Activated CD4-positive, alpha-beta memory T cell treated with anti-CD3 and anti-CD28 coated beads for 36 hours (primary cell): ENCODE results near the gene RBM19. TPM values are rescaled to one million over a fixed set of nuclear protein-coding genes. Genes with fewer than 3 reads are reported as not detected.
A peak's percentile ranks its signal among the peaks of the same experiment; 100 is the strongest.

Experiments used
- CTCF ChIA-PET: fragments of 350-600 bp; sonication (Branson Sonifier 250); formaldehyde crosslinking; loops from one replicate; lab custom pipeline; 2021; ENCODE audit warnings: antibody characterized with exemption, inconsistent platforms; lab: Charles Lee
- POLR2A ChIA-PET: fragments of 350-600 bp; sonication (Branson Sonifier 250); formaldehyde crosslinking; loops from one replicate; lab custom pipeline; 2021; ENCODE audit warnings: antibody characterized with exemption; lab: Charles Lee
- DNase-seq: peaks from one replicate; pipeline ENCODE4 v3.0.0-alpha.2; 2020
- H3K27ac Mint-ChIP-seq: one replicate; pipeline ENCODE4 v1.8.0; 2021; ENCODE audit warnings: mixed read lengths
- H3K27me3 Mint-ChIP-seq: one replicate; pipeline ENCODE4 v1.8.0; 2021; ENCODE audit warnings: mixed read lengths
- H3K36me3 Mint-ChIP-seq: one replicate; pipeline ENCODE4 v1.8.0; 2021; ENCODE audit warnings: mixed read lengths
- H3K4me1 Mint-ChIP-seq: one replicate; pipeline ENCODE4 v1.8.0; 2021; ENCODE audit warnings: low read depth, mixed read lengths
- H3K4me3 Mint-ChIP-seq: one replicate; pipeline ENCODE4 v1.8.0; 2021; ENCODE audit warnings: mild to moderate bottlenecking, mixed read lengths
- H3K9me3 Mint-ChIP-seq: one replicate; pipeline ENCODE4 v1.8.0; 2021; ENCODE audit warnings: mixed read lengths
- intact Hi-C: fragments of 100-400 bp; cut with micrococcal nuclease; formaldehyde crosslinking; loops from one replicate; pipeline ENCODE4 v1.15.1; 2023
- total RNA-seq, 2 experiments: library from RNA; stranded (reverse); gene quantifications; one replicate each; pipeline ENCODE4 v1.2.3, GENCODE V29; 2021

The RBM19 gene, protein sequence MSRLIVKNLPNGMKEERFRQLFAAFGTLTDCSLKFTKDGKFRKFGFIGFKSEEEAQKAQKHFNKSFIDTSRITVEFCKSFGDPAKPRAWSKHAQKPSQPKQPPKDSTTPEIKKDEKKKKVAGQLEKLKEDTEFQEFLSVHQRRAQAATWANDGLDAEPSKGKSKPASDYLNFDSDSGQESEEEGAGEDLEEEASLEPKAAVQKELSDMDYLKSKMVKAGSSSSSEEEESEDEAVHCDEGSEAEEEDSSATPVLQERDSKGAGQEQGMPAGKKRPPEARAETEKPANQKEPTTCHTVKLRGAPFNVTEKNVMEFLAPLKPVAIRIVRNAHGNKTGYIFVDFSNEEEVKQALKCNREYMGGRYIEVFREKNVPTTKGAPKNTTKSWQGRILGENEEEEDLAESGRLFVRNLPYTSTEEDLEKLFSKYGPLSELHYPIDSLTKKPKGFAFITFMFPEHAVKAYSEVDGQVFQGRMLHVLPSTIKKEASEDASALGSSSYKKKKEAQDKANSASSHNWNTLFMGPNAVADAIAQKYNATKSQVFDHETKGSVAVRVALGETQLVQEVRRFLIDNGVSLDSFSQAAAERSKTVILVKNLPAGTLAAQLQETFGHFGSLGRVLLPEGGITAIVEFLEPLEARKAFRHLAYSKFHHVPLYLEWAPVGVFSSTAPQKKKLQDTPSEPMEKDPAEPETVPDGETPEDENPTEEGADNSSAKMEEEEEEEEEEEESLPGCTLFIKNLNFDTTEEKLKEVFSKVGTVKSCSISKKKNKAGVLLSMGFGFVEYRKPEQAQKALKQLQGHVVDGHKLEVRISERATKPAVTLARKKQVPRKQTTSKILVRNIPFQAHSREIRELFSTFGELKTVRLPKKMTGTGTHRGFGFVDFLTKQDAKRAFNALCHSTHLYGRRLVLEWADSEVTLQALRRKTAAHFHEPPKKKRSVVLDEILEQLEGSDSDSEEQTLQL
- total RNA-seq: 10 to 100 TPM; 69.6 to 74.1 TPM

DNA sequence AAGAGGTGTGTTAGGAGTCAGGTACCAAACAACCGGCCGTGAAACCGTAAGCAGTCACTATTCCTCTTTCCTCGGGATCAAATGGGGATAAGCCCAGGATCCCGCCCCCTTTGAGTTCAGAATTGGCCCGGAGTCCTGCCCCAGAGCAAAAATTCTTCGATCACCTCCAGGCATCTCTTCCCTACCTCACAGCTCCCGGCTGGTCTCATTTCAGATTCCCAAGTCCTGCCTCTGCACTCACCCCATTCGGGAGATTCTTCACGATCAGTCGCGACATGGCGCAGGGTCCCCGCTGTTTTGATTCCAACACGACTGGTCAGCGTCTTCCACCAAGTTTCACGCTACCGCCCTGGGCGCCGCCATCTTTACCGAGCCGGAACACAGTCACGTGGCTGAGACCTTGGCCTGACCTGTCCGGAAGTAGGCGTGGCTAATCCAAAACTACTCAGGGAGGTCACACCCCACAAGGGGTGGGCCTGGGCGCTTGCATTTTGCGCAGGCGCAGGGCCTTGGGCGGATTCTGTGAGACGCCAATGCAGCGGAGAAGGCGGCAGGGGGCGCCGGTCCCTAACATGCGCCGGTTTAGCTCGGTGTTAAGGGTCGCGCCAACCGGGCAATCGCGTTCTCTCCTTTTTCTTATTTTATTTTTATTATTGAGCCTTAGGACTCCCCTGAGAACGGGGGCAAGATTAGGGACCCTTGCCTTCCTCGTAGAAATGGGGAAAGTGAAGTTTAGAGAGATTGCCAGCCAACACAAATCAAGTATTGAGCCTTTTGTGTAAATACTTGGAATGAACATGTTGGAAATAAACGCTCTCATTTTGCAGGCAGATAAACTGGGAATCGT lies at the start of gene RBM19:
Gene RBM19 (minus strand): TSS at position 375 of the 847 bp plus-strand sequence. CDS start 98 bp downstream, at position 277.
- POLR2A ChIA-PET: no interaction called here
- peaks cover 53% of the 10 kb centered on the region for H3K4me1 Mint-ChIP-seq
- CTCF ChIA-PET: interaction anchor here (0.9 to 2.4 kb wide), 7 partner anchors 8 to 543 kb away, joined by 3 to 26 read pairs (median 8); no protein-coding TSS in a partner anchor
- DNase-seq: peak; percentile 98
- H3K27ac Mint-ChIP-seq: peak within 1 kb of the TSS; percentile 92
- H3K4me3 Mint-ChIP-seq: peak within 1 kb of the TSS; percentile 100
- intact Hi-C loops: loop anchor here (1.0 kb wide), 2 partner anchors 63 to 542 kb away; no protein-coding TSS in a partner anchor
- peaks cover 25% of the 10 kb centered on the region for H3K36me3 Mint-ChIP-seq
- H3K9me3 Mint-ChIP-seq: no peaks in the 10 kb centered on the region
- H3K27me3 Mint-ChIP-seq: no peaks in the 10 kb centered on the region

DNA sequence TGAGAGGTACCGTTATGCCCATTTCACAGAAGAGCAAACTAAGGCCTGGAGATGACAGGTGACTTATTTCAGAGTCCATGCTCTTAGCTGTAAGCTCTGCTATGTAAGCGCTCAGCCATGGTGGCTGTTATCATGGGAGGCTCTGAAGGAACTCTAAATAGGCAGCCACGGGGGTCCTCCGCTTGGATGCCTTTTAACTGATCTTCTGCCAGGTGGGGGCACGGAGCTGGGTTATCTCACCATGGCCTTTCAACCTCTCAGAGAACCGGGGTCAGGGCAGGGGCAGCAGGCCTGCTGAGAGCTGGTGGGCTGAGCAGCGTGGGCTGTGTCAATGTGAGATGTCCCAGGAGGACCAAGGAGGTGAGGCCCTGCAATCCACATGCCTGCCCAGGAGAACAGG lies 49.7 kb upstream of the RBM19 start:
- no peaks in the 10 kb centered on the region for H3K9me3 Mint-ChIP-seq
- no peak overlapping the region for H3K27ac Mint-ChIP-seq
- no peaks in the 10 kb centered on the region for H3K4me1 Mint-ChIP-seq
- DNase-seq: no peak
- ChIA-PET CTCF (no interaction called here), POLR2A (no interaction called here)
- peaks cover 3% of the 10 kb centered on the region for H3K27me3 Mint-ChIP-seq
- intact Hi-C loops: no loop called here
- H3K36me3 Mint-ChIP-seq: no peaks in the 10 kb centered on the region
- H3K4me3 Mint-ChIP-seq: no peak overlapping the region

DNA sequence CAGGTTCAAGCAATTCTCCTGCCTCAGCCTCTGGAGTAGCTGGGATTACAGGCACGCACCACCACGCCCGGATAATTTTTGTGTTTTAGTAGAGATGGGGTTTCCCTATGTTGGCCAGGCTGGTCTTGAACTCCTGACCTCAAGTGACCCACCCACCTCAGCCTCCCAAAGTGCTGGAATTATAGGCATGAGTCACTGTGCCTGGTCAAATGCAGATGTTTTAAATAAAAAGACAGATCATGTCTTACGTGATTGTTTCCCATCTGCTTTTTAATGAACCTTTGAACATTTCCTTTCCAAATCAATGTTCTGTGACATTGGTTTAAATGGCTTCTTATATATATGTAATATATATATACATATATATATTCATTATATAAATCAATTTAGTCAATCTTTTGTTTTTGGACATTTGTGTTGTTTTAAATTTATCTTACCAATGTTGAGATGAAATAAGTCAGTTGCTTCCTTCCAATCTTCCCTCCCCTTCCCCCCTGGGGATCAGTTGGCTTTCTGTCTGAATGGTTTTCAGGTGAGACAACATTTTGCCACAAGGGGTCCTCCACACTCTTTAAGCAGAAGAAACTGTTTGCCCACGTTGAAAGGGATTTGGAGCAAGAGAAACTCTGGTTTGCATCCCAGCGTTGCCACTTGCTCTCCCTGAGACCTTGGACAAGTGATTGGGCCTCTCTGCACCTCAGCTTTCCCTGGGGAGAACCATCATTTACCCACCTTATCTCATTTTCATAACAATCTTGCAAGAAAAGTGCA lies 47.6 kb upstream of the RBM19 start:
- Mint-ChIP-seq H3K27ac (no peak overlapping the region), H3K36me3 (no peaks in the 10 kb centered on the region), H3K27me3 (peaks cover 9% of the 10 kb centered on the region), H3K4me1 (no peaks in the 10 kb centered on the region), H3K9me3 (no peaks in the 10 kb centered on the region), H3K4me3 (no peak overlapping the region)
- no peak for DNase-seq
- POLR2A ChIA-PET: no interaction called here
- CTCF ChIA-PET: no interaction called here
- intact Hi-C loops: no loop called here

DNA sequence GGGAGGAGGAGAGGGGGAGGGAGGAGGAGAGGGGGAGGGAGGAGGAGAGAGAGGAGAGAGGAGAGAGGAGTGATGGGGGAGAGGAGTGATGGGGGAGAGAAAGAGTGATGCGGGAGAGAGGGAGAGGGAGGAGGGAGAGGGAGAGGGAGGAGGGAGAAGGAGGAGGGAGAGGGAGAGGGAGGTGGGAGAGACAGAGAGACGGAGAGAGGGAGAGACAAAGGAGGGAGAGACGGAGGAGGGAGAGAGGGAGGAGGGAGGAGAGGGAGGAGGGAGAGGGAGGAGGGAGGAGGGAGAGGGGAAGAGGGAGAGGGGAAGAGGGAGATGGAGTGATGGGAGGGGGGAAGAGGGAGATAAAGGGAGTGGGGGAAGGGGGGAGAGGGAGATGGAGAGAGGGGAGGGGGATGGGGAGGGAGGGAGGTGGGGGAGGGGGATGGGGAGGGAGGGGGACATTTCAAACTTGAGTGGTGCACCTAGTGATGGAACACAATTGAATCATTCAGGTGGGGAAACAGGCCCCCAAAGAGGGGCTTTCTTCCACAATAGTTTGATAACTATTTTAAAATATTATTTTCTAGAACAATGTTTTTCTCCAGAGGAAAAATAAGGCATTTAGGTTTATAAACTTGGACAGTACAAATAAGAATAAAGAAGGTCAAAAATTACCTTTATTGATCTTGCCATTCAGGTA lies 46.8 kb upstream of the RBM19 start:
- intact Hi-C loops: no loop called here
- Mint-ChIP-seq H3K9me3 (no peaks in the 10 kb centered on the region), H3K4me1 (no peaks in the 10 kb centered on the region), H3K36me3 (no peaks in the 10 kb centered on the region), H3K4me3 (no peak overlapping the region), H3K27ac (no peak overlapping the region), H3K27me3 (peaks cover 9% of the 10 kb centered on the region)
- DNase-seq: no peak
- ChIA-PET CTCF (no interaction called here), POLR2A (no interaction called here)

DNA sequence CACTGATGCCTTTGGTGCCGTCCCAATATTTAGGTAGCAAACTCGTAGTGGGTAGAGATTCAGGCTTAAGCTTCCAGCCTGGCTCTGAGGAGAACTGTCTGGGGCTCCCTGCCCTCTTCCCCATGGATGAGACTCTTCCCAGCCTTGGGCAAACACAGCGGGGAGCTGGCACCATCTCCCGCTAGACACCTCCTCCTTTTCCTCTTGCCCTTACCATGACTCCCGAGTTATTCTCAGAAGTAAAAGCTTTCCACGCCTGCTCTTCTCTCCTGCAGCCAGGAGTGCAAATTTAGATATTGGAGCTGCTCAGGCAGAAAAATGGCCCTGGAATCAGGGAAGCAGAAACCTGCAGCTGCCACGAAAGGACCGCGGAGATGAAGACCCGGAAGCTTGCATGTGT lies 45.6 kb upstream of the RBM19 start:
- H3K27ac Mint-ChIP-seq: no peak overlapping the region
- ChIA-PET POLR2A (no interaction called here), CTCF (no interaction called here)
- intact Hi-C loops: no loop called here
- no peak overlapping the region for H3K4me3 Mint-ChIP-seq
- H3K27me3 Mint-ChIP-seq: peaks cover 15% of the 10 kb centered on the region
- no peaks in the 10 kb centered on the region for H3K9me3 Mint-ChIP-seq
- H3K36me3 Mint-ChIP-seq: no peaks in the 10 kb centered on the region
- H3K4me1 Mint-ChIP-seq: no peaks in the 10 kb centered on the region
- no peak for DNase-seq

DNA sequence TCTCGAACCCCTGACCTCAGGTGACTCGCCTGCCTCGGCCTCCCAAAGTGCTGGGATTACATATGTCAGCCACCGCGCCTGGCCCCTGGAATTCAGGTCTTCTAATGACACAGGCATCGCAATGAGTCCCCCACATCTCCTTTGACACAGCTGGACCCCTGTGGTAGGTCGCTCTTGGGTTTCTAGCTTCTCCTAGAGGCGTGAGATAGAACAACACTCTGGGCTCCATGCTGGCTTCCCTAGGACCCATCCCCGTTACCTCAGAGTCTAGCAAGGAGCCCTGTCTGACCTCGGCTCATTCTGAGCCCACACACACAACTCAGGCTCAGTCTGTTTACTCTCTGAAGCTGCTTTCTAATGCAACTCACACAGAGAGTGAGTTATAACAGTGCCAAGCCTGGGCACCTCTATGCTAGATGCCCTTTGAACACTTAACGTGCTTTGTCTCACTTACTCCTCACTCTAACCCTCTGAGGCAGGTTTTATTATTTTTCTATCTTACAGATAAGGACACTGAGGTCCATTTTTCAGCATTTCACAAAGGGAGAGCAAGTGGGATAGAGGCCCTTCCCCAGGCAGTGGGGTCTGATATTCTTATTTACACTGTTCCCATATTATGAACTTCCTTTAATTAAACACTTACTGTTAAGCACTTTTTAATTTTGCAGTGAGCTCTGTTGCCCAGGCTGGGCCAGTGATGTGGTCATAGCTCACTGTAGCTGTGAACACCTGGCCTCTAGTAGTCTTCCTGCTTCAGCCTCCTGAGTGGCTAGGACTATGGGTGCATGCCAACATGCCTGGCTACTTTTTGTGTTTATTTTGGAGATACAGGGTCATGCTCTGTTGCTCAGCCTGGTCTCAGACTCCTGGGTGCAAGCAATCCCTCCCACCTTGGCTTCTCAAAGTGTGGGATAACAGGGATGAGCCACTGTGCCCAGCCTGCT lies 40.6 kb upstream of the RBM19 start:
- no peak overlapping the region for H3K27ac Mint-ChIP-seq
- DNase-seq: no peak
- no peaks in the 10 kb centered on the region for H3K4me1 Mint-ChIP-seq
- no peaks in the 10 kb centered on the region for H3K9me3 Mint-ChIP-seq
- H3K36me3 Mint-ChIP-seq: no peaks in the 10 kb centered on the region
- intact Hi-C loops: no loop called here
- CTCF ChIA-PET: no interaction called here
- no peak overlapping the region for H3K4me3 Mint-ChIP-seq
- POLR2A ChIA-PET: no interaction called here
- peaks cover 21% of the 10 kb centered on the region for H3K27me3 Mint-ChIP-seq

DNA sequence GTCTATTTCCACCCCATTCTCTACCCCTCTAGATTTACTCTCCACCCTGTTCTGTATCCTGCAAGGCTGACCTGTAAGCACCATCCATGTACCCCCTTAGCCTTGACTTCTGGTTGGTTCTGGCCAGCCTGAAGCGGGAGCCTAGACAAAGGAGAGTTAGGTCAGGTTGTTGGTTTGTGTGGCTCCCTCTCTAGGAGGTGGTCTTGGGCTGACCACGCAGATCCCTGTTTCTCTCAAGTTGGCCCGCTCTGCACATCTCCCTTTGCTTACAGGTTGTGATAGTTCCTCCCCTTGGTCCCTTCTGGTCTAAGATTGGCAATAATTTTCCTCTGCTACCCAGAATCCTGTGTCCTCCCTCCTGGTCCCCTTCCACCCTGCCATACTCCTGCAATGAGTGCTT lies 38.3 kb upstream of the RBM19 start:
- Mint-ChIP-seq H3K27me3 (peaks cover 20% of the 10 kb centered on the region), H3K4me3 (no peak overlapping the region), H3K36me3 (no peaks in the 10 kb centered on the region), H3K4me1 (no peaks in the 10 kb centered on the region), H3K9me3 (no peaks in the 10 kb centered on the region), H3K27ac (no peak overlapping the region)
- no peak for DNase-seq
- intact Hi-C loops: no loop called here
- ChIA-PET POLR2A (no interaction called here), CTCF (no interaction called here)

DNA sequence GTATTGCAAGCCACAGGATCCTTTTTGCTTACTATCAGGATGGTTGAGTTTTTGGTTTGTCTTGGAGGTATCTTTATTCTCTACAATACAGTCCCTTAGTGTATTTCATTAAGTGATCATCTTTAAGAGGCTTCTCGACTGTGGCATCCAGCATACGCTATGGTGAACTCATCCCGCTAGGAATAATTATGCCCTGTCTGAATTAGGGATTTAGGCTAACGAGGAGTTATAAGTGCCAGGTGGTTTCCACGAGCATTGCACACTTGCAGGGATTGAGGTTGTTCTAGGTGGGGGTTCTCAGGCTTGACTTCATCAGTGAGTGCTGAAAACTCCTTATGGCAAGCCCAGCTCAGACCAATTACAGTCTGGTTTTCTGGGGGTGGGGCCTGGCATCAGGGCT lies 37.2 kb upstream of the RBM19 start:
- intact Hi-C loops: no loop called here
- Mint-ChIP-seq H3K27me3 (peaks cover 14% of the 10 kb centered on the region), H3K4me1 (no peaks in the 10 kb centered on the region), H3K4me3 (no peak overlapping the region), H3K27ac (no peak overlapping the region), H3K9me3 (no peaks in the 10 kb centered on the region), H3K36me3 (no peaks in the 10 kb centered on the region)
- ChIA-PET CTCF (no interaction called here), POLR2A (no interaction called here)
- DNase-seq: no peak

DNA sequence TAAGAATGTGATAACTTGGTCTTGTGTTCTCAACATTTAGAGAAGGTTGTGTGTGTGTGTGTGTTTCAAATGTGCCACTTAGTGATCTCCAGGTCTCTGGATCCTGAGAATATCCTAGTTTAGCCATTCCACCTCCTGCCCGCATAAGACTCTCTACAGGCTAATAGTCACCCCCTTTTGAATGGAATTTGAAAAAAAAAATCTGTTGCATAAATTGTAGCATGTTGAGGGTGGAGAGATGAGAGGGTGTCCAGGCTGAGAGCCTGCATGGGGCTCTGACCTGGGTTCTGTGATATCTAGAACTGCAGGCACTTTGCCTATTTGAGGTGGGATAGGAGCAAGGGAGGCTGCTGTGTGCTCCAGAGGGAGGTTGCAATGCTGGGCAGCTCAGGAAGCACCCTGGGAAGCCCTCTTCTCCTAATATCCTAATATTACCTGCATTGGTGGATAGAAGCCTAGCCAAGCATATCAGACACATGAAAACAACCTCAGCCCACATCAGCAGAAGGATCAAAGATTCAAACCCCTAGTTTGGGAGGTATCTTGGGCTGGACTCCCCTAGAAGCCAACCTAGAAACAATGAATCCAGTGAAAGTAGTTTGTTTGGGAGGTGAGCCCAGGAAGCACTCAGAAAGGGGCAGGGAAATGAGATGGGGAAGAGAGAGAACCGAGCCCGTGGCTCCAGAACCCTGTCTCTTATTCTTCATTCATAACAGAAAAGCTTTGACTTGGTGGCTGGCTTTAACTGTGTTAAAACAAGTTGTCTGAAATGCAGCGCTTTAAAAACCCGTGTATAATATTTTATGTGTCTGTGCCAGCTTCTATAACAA lies 35.6 kb upstream of the RBM19 start:
- POLR2A ChIA-PET: no interaction called here
- CTCF ChIA-PET: interaction anchor here (1.1 kb wide), 1 partner anchor 21 kb away, joined by 4 read pairs; no protein-coding TSS in a partner anchor
- Mint-ChIP-seq H3K36me3 (no peaks in the 10 kb centered on the region), H3K4me3 (no peak overlapping the region), H3K27ac (no peak overlapping the region), H3K27me3 (peaks cover 7% of the 10 kb centered on the region), H3K4me1 (no peaks in the 10 kb centered on the region), H3K9me3 (no peaks in the 10 kb centered on the region)
- no peak for DNase-seq
- intact Hi-C loops: no loop called here
